PC-9 (cell line): Measurements from ENCODE around the gene FBXO24. TPM values are rescaled to one million over a fixed set of nuclear protein-coding genes. Genes with fewer than 3 reads are reported as not detected.

Experiments used
- BruUV-seq: library from RNA; stranded (reverse); fragments of 400-500 nt; replicated peaks from 2 replicates; lab custom pipeline; 2021; lab: Mats Ljungman, UMichigan
- CTCF ChIA-PET: fragments of 300-600 bp; sonication (Branson Sonifier 250); formaldehyde crosslinking; loops from one replicate; lab custom pipeline; 2022; ENCODE audit warnings: antibody characterized with exemption; lab: Charles Lee
- POLR2A ChIA-PET: fragments of 300-600 bp; sonication (Branson Sonifier 250); formaldehyde crosslinking; loops from one replicate; lab custom pipeline; 2022; ENCODE audit warnings: antibody characterized with exemption; ENCODE audit not compliant: unreplicated experiment; lab: Charles Lee
- DNase-seq, 2 experiments: peaks; one replicate each; pipeline versions ENCODE4 v3.0.0 to v3.0.0-alpha.2; 2015 to 2022; ENCODE audit warnings: mixed read lengths in 1 of 2
- H2AFZ ChIP-seq: fragments of 200-600 bp; sonication (generic); 2 replicates; pipeline ENCODE4 v1.8.1; 2017; ENCODE audit warnings: antibody characterized with exemption
- H3F3A ChIP-seq: fragments of 200-600 bp; sonication (generic); 2 replicates; pipeline ENCODE4 v1.8.1; 2017; ENCODE audit warnings: antibody characterized with exemption, mild to moderate bottlenecking, low read depth; ENCODE audit not compliant: insufficient read depth
- H3K27ac ChIP-seq: fragments of 200-600 bp; sonication (generic); 2 replicates; pipeline ENCODE4 v1.6.1; 2016; ENCODE audit warnings: mixed run types
- H3K27me3 ChIP-seq: fragments of 200-600 bp; sonication (generic); 2 replicates; pipeline ENCODE4 v1.6.1; 2016; ENCODE audit warnings: low read depth, mixed run types; ENCODE audit not compliant: insufficient read depth
- H3K36me3 ChIP-seq: fragments of 200-600 bp; sonication (generic); 2 replicates; pipeline ENCODE4 v1.6.1; 2016; ENCODE audit warnings: low read depth, mixed run types
- H3K4me1 ChIP-seq: fragments of 200-600 bp; sonication (generic); replicated peaks from 2 replicates; pipeline ENCODE4 v1.6.1; 2016; ENCODE audit warnings: mixed run types; ENCODE audit not compliant: insufficient read depth
- H3K4me2 ChIP-seq: fragments of 200-600 bp; sonication (generic); 2 replicates; pipeline ENCODE4 v1.6.1; 2017; ENCODE audit warnings: mixed run types
- H3K4me3 ChIP-seq: fragments of 200-600 bp; sonication (generic); 2 replicates; pipeline ENCODE4 v1.6.1; 2016; ENCODE audit warnings: mixed run types
- H3K79me2 ChIP-seq: fragments of 200-600 bp; sonication (generic); 2 replicates; pipeline ENCODE4 v1.6.1; 2017; ENCODE audit warnings: low read depth, mixed run types
- H3K9me2 ChIP-seq: fragments of 200-600 bp; sonication (generic); 2 replicates; pipeline ENCODE4 v1.8.1; 2017; ENCODE audit warnings: mild to moderate bottlenecking; ENCODE audit not compliant: insufficient read depth
- H3K9me3 ChIP-seq: fragments of 200-600 bp; sonication (generic); 2 replicates; pipeline ENCODE4 v1.8.1; 2016; ENCODE audit warnings: low read depth; ENCODE audit not compliant: insufficient read depth
- H4K20me1 ChIP-seq: fragments of 200-600 bp; sonication (generic); 2 replicates; pipeline ENCODE4 v1.8.1; 2017; ENCODE audit not compliant: insufficient read depth
- EZH2 ChIP-seq: fragments of 200-600 bp; sonication (generic); IDR thresholded peaks from 2 replicates; pipeline ENCODE4 v1.8.0; 2017; ENCODE audit warnings: antibody characterized with exemption, low read depth
- intact Hi-C: fragments of 100-400 bp; cut with micrococcal nuclease; formaldehyde crosslinking; loops from one replicate; pipeline ENCODE4 v1.10.0; 2022; ENCODE audit not compliant: unreplicated experiment
- total RNA-seq: library from RNA; stranded (reverse); gene quantifications from 2 replicates; pipeline ENCODE4 v1.2.3, GENCODE V29; 2021
- TF ChIP-seq, protein P1 (sequence below): fragments of 200-600 bp; sonication (generic); conservative IDR thresholded peaks from 2 replicates; pipeline ENCODE4 v1.6.1; 2017; ENCODE audit warnings: mixed run types, antibody characterized with exemption, mild to moderate bottlenecking, moderate library complexity

Gene FBXO24
- total RNA-seq, 1 experiment from 2014 or later = 2.7 TPM

DNA sequence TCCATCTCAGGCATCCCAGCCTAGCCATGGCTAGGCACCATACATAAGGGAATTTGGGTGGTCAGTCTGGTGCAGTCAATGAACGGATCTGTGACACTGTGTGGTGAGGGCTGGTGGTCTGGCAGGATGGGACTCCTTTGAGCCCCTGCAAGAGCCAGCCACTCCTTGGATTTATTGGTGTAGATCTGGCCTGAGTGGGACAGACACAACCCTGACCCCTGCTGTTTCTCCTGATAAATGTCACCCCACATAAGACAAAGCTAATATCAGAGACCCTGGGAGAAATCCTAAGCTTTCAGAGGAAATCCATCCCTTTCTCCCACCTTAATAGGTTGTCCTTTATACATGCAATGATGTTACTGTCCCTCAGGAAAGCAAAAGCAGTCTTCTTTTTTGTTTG is 2.3 kb downstream of the FBXO24 start:
- Histone ChIP-seq H2AFZ (no peak overlapping the region), H3K36me3 (no peaks in the 10 kb centered on the region), H3F3A (peaks cover 16% of the 10 kb centered on the region), H3K79me2 (peaks cover 16% of the 10 kb centered on the region), H4K20me1 (peaks cover 2% of the 10 kb centered on the region; the same call in 1 of the 2 replicates), H3K9me3 (no peaks in the 10 kb centered on the region), H3K9me2 (no peaks in the 10 kb centered on the region), H3K27ac (no peak overlapping the region), H3K4me3 (no peak overlapping the region), H3K4me2 (no peak overlapping the region), H3K4me1 (peaks cover 14% of the 10 kb centered on the region), H3K27me3 (no peaks in the 10 kb centered on the region)
- no peak for DNase-seq
- POLR2A ChIA-PET = interaction anchor here (0.6 kb wide), 1 partner anchor 124 kb away, joined by 3 read pairs; the partner anchor contains the start of gene SPACDR
- TF ChIP-seq EZH2 = no peak
- TF ChIP-seq, protein P1, sequence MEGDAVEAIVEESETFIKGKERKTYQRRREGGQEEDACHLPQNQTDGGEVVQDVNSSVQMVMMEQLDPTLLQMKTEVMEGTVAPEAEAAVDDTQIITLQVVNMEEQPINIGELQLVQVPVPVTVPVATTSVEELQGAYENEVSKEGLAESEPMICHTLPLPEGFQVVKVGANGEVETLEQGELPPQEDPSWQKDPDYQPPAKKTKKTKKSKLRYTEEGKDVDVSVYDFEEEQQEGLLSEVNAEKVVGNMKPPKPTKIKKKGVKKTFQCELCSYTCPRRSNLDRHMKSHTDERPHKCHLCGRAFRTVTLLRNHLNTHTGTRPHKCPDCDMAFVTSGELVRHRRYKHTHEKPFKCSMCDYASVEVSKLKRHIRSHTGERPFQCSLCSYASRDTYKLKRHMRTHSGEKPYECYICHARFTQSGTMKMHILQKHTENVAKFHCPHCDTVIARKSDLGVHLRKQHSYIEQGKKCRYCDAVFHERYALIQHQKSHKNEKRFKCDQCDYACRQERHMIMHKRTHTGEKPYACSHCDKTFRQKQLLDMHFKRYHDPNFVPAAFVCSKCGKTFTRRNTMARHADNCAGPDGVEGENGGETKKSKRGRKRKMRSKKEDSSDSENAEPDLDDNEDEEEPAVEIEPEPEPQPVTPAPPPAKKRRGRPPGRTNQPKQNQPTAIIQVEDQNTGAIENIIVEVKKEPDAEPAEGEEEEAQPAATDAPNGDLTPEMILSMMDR = peak; percentile 55; the same call in 1 of the 2 replicates
- CTCF ChIA-PET = interaction anchor here (0.5 to 1.1 kb wide), 17 partner anchors 9 to 835 kb away, joined by 3 to 22 read pairs (median 4); partner anchors contain the start of genes MOSPD3 and POP7
- no TSS peak for BruUV-seq
- intact Hi-C loops = loop anchor here (2.0 to 10.0 kb wide), 3 partner anchors 24 to 496 kb away; partner anchors contain the start of genes EPHB4 and TRIM56

GRCh38 chr7:100589341-100589947 is 3.3 kb downstream of the FBXO24 start:
- no TSS peak for BruUV-seq
- no peak overlapping the region for H2AFZ ChIP-seq
- ChIA-PET POLR2A (interaction anchor here (0.6 kb wide), 1 partner anchor 19 kb away, joined by 10 read pairs; no protein-coding TSS in a partner anchor), CTCF (interaction anchor here (0.6 to 1.1 kb wide), 8 partner anchors 18 to 1149 kb away, joined by 3 to 6 read pairs (median 4); no protein-coding TSS in a partner anchor)
- H3K4me3 ChIP-seq = no peak overlapping the region
- TF ChIP-seq, protein P1 = no peak
- TF ChIP-seq EZH2 = no peak
- H3K4me1 ChIP-seq = peaks cover 4% of the 10 kb centered on the region; the same call in 1 of the 2 replicates
- H3K9me3 ChIP-seq = no peaks in the 10 kb centered on the region
- peaks cover 15% of the 10 kb centered on the region for H3F3A ChIP-seq
- H3K27ac ChIP-seq = no peak overlapping the region
- peaks cover 7% of the 10 kb centered on the region; the same call in 1 of the 2 replicates for H3K79me2 ChIP-seq
- no peak overlapping the region for H3K4me2 ChIP-seq
- intact Hi-C loops = loop anchor here (2.0 to 10.0 kb wide), 3 partner anchors 25 to 495 kb away; partner anchors contain the start of genes EPHB4 and TRIM56
- H3K36me3 ChIP-seq = no peaks in the 10 kb centered on the region
- no peak for DNase-seq
- no peaks in the 10 kb centered on the region for H3K9me2 ChIP-seq
- no peaks in the 10 kb centered on the region for H3K27me3 ChIP-seq
- no peaks in the 10 kb centered on the region for H4K20me1 ChIP-seq

- CTCF ChIA-PET = interaction anchor here (0.6 kb wide), 1 partner anchor 26 kb away, joined by 6 read pairs; no protein-coding TSS in a partner anchor
- peaks cover 7% of the 10 kb centered on the region for H3F3A ChIP-seq
- no TSS peak for BruUV-seq
- no peaks in the 10 kb centered on the region for H3K4me1 ChIP-seq
- H4K20me1 ChIP-seq = no peaks in the 10 kb centered on the region
- H3K9me2 ChIP-seq = no peaks in the 10 kb centered on the region
- H3K36me3 ChIP-seq = no peaks in the 10 kb centered on the region
- H3K4me2 ChIP-seq = no peak overlapping the region
- no peaks in the 10 kb centered on the region for H3K79me2 ChIP-seq
- H3K27ac ChIP-seq = no peak overlapping the region
- POLR2A ChIA-PET = no interaction called here
- H3K27me3 ChIP-seq = no peaks in the 10 kb centered on the region
- H3K9me3 ChIP-seq = no peaks in the 10 kb centered on the region
- no peak overlapping the region for H3K4me3 ChIP-seq
- DNase-seq = no peak
- no peak overlapping the region for H2AFZ ChIP-seq
- intact Hi-C loops = no loop called here
- TF ChIP-seq EZH2 = no peak
- TF ChIP-seq, protein P1 = no peak
Observed at GRCh38 chr7:100590077-100590737, 4.1 kb downstream of the FBXO24 start.
